SK-N-SH treated with all-trans-retinoic acid at 6 μM for 48 hours (cell line): Measurements from ENCODE around the gene RNFT2.

Experiments
- ARNTL ChIP-seq: fragments of 450-650 bp; formaldehyde crosslinking; IDR thresholded peaks from 2 replicates; pipeline ENCODE4 v1.5.0; 2020; ENCODE audit warnings: low read depth, mild to moderate bottlenecking, moderate library complexity, borderline replicate concordance
- BACH2 ChIP-seq: fragments of 250-450 bp; sonication (Bioruptor Pico); IDR thresholded peaks from 2 replicates; pipeline ENCODE4 v1.9.0; 2021; ENCODE audit warnings: mild to moderate bottlenecking, borderline replicate concordance
- CREB5 ChIP-seq: fragments of 250-450 bp; sonication (Bioruptor Pico); IDR thresholded peaks from 2 replicates; pipeline ENCODE4 v1.5.1; 2020; ENCODE audit warnings: low read depth, mild to moderate bottlenecking, moderate library complexity
- CSDC2 ChIP-seq: fragments of 250-450 bp; sonication (Bioruptor Pico); IDR thresholded peaks from 2 replicates; pipeline ENCODE4 v1.5.0; 2020; ENCODE audit warnings: mild to moderate bottlenecking, moderate library complexity
- CSRNP3 ChIP-seq: fragments of 250-450 bp; sonication (Bioruptor Pico); IDR thresholded peaks from 2 replicates; pipeline ENCODE4 v1.5.1; 2021; ENCODE audit warnings: mild to moderate bottlenecking, moderate library complexity
- ESRRG ChIP-seq: fragments of 250-450 bp; sonication (Bioruptor Pico); IDR thresholded peaks from 2 replicates; pipeline ENCODE4 v1.6.1; 2021; ENCODE audit warnings: mild to moderate bottlenecking
- PATZ1 ChIP-seq: fragments of 250-450 bp; sonication (Bioruptor Pico); IDR thresholded peaks from 2 replicates; pipeline ENCODE4 v1.8.0; 2020; ENCODE audit warnings: mild to moderate bottlenecking, moderate library complexity, borderline replicate concordance
- TCF4 ChIP-seq: fragments of 250-450 bp; sonication (Bioruptor Pico); IDR thresholded peaks from 2 replicates; pipeline ENCODE4 v1.8.0; 2021; ENCODE audit warnings: mild to moderate bottlenecking, moderate library complexity, borderline replicate concordance
- ZFP3 ChIP-seq: fragments of 250-450 bp; sonication (Bioruptor Pico); IDR thresholded peaks from 2 replicates; pipeline ENCODE4 v1.5.0; 2020; ENCODE audit warnings: mild to moderate bottlenecking, moderate library complexity

- no peak for TF ChIP-seq CREB5 (CRISPR knock-in tag)
- no peak for TF ChIP-seq CSDC2 (CRISPR knock-in tag)
- TF ChIP-seq ESRRG (CRISPR knock-in tag) = no peak
- no peak for TF ChIP-seq TCF4 (CRISPR knock-in tag)
- TF ChIP-seq PATZ1 = no peak
- TF ChIP-seq ARNTL (CRISPR knock-in tag) = no peak
- TF ChIP-seq ZFP3 (CRISPR knock-in tag) = no peak
- no peak for TF ChIP-seq BACH2 (CRISPR knock-in tag)
- TF ChIP-seq CSRNP3 = no peak
These were observed 1.3 kb downstream of the RNFT2 start for GRCh38 chr12:116739381-116739887.
